ENCODE measurements around the gene ASCC3. TPM values are rescaled to one million over a fixed set of nuclear protein-coding genes. Genes with fewer than 3 reads are reported as not detected.

Gene ASCC3
- total RNA-seq, 4 donors from 2014 or later = 20.3 to 26.2 (median 22.4) TPM

DNA sequence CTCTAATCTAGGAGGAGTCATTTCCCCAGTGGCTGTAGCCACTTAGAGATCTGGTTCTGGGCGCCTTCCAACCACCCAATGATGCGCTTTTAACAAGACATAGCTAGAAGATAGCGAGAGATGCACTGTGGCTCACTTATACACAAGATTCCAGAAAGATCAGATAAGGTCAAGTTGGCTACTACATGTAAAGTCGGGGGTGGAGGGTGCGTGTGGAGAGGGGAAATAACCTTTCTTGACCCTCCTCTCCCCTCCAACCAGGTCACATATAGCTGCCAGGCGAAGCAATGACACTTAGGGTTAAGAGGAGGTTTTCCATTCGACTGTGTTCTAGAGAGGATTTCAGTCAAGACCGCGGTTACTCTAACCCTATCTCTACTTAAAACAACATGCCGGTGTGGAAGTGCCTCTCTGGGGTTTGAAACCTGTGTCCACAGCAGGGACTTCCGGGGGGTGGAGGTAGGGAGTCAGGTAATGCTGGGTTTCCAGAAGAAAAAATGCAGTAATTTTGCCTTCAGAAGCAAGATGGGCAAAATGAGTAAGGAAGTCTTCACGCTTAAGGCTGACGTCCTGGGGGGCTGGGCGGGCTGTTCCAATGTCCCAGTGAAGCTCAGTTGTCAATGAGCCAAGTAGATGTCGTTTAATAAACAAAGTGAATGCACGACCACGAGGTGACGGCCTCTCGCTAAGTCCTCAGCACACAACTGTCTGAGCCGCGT, 414.6 kb downstream of the ASCC3 start:
- Histone ChIP-seq H3K27me3 (peaks cover 13 to 100% (median 87%) of the 10 kb centered on the region in 4 donors), H3K27ac (replicated peaks in 1 of 4) (no peak overlapping the region)
- TF ChIP-seq EP300 (IDR thresholded peaks at IDR 0.05) (no peak), POLR2AphosphoS5 (IDR thresholded peaks at IDR 0.05) (no peak), POLR2A (IDR thresholded peaks at IDR 0.05; ENCODE audit: low read depth) (no peak)
- TF ChIP-seq, protein P1, sequence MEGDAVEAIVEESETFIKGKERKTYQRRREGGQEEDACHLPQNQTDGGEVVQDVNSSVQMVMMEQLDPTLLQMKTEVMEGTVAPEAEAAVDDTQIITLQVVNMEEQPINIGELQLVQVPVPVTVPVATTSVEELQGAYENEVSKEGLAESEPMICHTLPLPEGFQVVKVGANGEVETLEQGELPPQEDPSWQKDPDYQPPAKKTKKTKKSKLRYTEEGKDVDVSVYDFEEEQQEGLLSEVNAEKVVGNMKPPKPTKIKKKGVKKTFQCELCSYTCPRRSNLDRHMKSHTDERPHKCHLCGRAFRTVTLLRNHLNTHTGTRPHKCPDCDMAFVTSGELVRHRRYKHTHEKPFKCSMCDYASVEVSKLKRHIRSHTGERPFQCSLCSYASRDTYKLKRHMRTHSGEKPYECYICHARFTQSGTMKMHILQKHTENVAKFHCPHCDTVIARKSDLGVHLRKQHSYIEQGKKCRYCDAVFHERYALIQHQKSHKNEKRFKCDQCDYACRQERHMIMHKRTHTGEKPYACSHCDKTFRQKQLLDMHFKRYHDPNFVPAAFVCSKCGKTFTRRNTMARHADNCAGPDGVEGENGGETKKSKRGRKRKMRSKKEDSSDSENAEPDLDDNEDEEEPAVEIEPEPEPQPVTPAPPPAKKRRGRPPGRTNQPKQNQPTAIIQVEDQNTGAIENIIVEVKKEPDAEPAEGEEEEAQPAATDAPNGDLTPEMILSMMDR (IDR thresholded peaks at IDR 0.05) = no peak

DNA sequence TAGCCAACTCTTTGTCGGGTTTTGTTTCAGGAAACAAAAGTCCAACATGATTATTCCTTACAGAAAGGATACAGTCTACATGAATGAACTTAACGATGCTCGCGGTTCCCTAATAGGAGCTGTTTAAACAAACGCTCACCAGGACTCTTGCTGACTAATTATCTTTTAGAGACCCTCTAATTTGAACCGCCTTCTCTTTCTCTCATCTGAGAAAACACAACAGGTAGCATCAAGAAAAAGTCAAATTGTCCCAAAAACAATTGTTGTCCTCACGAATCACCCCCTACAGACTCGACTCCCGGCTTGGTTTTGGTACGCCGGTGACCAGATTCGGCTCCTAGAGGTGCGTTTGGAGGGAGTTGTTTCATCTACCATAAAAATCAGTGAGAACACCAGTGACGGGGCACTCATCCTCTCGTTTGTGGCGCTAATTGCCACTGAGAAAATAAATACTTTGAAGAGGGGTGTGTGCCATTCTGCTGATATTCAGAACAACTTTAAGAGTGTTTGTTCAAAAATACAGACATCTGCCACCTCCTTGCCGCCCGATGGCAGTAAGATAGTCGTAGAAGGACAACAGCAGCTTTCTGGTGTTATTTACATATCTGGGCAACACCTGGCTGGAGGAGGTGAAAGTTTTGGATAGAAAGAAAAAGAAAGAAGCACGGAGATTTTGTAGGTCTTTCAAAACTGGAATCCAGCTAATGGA, 415.3 kb downstream of the ASCC3 start:
- H3K27ac ChIP-seq (replicated peaks in 1 of 4) = no peak overlapping the region
- no peaks in the 10 kb centered on the region for H3K9me3 ChIP-seq
- peak; percentile 74 for DNase-seq (ENCODE audit: extremely low spot score)
- TF ChIP-seq POLR2AphosphoS5 (IDR thresholded peaks at IDR 0.05) = no peak
- TF ChIP-seq, protein P1 (IDR thresholded peaks at IDR 0.05) = no peak
- TF ChIP-seq EP300 (IDR thresholded peaks at IDR 0.05) = no peak
- TF ChIP-seq POLR2A (IDR thresholded peaks at IDR 0.05; ENCODE audit: low read depth) = no peak
- H3K27me3 ChIP-seq = peaks cover 19 to 100% (median 90%) of the 10 kb centered on the region in 4 donors
- WGBS = 17% methylated on average over 20 of the region's 20 CpGs
- no peaks in the 10 kb centered on the region for H3K36me3 ChIP-seq
- H3K4me3 ChIP-seq = no peak overlapping the region
- H3K4me1 ChIP-seq = peaks cover 15 to 45% (median 28%) of the 10 kb centered on the region in 4 donors
- intact Hi-C loops (cut with DNase I) = no loop called here

More for the DNA sequence above, 414.6 kb downstream of the ASCC3 start:
- intact Hi-C loops (cut with DNase I) = no loop called here
- Histone ChIP-seq H3K36me3 (no peaks in the 10 kb centered on the region), H3K4me1 (peaks cover 15 to 39% (median 22%) of the 10 kb centered on the region in 4 donors), H3K9me3 (no peaks in the 10 kb centered on the region), H3K4me3 (no peak overlapping the region)
- WGBS = 6% methylated on average over 21 of the region's 21 CpGs
- DNase-seq (ENCODE audit: extremely low spot score) = peak; percentile 82

DNA sequence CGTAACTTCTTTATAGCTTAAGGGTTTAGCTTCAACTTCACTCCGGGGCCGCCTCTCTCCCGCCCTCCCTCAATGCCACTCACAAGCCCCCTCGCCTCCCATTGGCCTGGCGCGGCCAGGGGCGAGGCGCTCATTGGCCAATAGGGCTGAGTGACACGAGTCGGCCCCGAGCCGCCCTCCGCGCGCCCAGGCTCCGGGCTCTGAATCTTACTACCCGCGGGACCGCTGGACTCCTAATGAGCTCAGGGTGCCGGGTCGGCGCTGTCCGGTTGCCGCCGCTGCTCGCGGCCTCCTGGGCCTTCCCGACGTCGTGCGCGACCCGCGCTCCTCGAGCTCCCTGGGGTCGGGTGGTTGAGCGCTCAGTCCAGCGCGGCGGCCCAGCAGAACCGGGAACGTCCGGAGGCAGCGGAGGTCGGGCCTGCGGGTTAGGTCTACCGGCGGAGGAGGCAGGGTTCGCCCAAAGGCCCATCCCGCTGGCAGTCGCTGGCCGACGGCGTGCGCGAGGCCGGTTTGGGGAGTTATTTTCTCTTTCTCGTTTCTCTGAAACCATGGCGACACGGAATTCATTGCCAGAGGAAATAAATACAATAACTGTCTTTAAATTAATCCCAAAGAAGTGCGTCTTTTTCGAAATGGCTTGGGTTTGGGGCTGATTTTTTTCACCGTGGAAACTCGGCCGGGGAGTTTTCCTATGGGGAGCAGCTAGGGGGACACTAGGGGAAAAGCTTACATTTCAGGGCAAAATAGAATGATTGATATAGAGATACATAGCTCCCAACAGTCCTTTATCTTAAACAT, 416.0 kb downstream of the ASCC3 start, which contains the start of gene SIM1:
SIM1 (minus strand) TSS at position 19 of the 798 bp plus-strand sequence. CDS start 1,453 bp downstream, outside the sequence.
- peak within 1 kb of the TSS; percentile 31 to 46 (median 36) for H3K4me3 ChIP-seq
- H3K4me1 ChIP-seq = peaks cover 15 to 45% (median 28%) of the 10 kb centered on the region in 4 donors

More for the DNA sequence above, 416.0 kb downstream of the ASCC3 start, which contains the start of gene SIM1:
- no peak within 1 kb of the TSS for H3K27ac ChIP-seq (replicated peaks in 1 of 4)
- intact Hi-C loops (cut with DNase I) = no loop called here
- H3K9me3 ChIP-seq = no peaks in the 10 kb centered on the region
- H3K27me3 ChIP-seq = peaks cover 19 to 100% (median 96%) of the 10 kb centered on the region in 4 donors
- TF ChIP-seq POLR2A (IDR thresholded peaks at IDR 0.05; ENCODE audit: low read depth) (no peak), EP300 (IDR thresholded peaks at IDR 0.05) (no peak), POLR2AphosphoS5 (IDR thresholded peaks at IDR 0.05) (no peak)
- TF ChIP-seq, protein P1 (IDR thresholded peaks at IDR 0.05) = no peak
- WGBS = 6% methylated on average over 27 of the region's 66 CpGs
- H3K36me3 ChIP-seq = no peaks in the 10 kb centered on the region
- peak; percentile 92 for DNase-seq (ENCODE audit: extremely low spot score)
